OCI-LY1 (cell line): Measurements from ENCODE around the gene EYA2.

ENCODE experiments used
- CTCF ChIP-seq: fragments of 200-600 bp; sonication (generic), shearing (Covaris generic); IDR thresholded peaks from 2 replicates; pipeline ENCODE4 v1.5.1; 2017; ENCODE audit warnings: mild to moderate bottlenecking, antibody characterized with exemption, low read length, moderate library complexity, mixed read lengths
- EZH2 ChIP-seq: fragments of 200-600 bp; sonication (generic), shearing (Covaris generic); IDR thresholded peaks from 2 replicates; pipeline ENCODE4 v1.8.0; 2017; ENCODE audit warnings: borderline replicate concordance, mixed run types, mild to moderate bottlenecking, antibody characterized with exemption, low read length, moderate library complexity, mixed read lengths

GRCh38 chr20:47040506-47041125 is 146.0 kb downstream of the EYA2 start:
- TF ChIP-seq CTCF (no peak), EZH2 (no peak)
